ENCODE results near the gene GALNTL6. TPM values are rescaled to one million over a fixed set of nuclear protein-coding genes. Genes with fewer than 3 reads are reported as not detected.

GALNTL6 gene
- total RNA-seq, 1 donor from 2014 or later, result 2.1 TPM

DNA sequence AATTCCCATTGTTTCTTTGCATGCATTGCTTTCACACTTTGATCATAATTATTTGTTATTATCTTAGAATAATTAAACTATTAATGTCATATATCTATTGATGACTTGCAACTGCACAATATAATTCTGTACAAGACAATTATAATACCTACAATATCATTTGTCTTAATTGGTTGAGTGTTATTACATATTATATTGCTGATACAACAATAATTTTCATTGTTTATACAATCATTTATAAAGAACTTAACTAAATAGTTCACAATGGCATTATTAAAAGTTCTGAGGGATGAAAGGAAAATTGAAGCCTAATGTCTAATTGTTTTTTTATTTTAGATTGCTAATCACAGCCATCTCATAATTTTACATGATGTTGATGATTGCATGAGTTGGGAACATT lies 227.6 kb downstream of the GALNTL6 start:
- no peaks in the 10 kb centered on the region for H3K27me3 ChIP-seq (ENCODE audit: control insufficient read depth in 3 of 3, insufficient read depth in 3 of 3, low read length in 3 of 3)
- no peak overlapping the region for H3K9ac ChIP-seq (ENCODE audit: low read depth in 1 of 3, low read length in 3 of 3)
- H3K9me3 ChIP-seq (ENCODE audit: control insufficient read depth in 3 of 3, low read length in 3 of 3), result no peaks in the 10 kb centered on the region
- no peaks in the 10 kb centered on the region for H3K4me1 ChIP-seq (ENCODE audit: control insufficient read depth in 3 of 3, insufficient read depth in 3 of 3, low read length in 3 of 3)
- no peaks in the 10 kb centered on the region for H3K36me3 ChIP-seq (ENCODE audit: control insufficient read depth in 3 of 3, insufficient read depth in 3 of 3, low read length in 3 of 3)
- no peak overlapping the region for H3K27ac ChIP-seq (ENCODE audit: low read depth, low read length)
- no peak overlapping the region for H3K4me3 ChIP-seq (ENCODE audit: low read length in 3 of 3)

DNA sequence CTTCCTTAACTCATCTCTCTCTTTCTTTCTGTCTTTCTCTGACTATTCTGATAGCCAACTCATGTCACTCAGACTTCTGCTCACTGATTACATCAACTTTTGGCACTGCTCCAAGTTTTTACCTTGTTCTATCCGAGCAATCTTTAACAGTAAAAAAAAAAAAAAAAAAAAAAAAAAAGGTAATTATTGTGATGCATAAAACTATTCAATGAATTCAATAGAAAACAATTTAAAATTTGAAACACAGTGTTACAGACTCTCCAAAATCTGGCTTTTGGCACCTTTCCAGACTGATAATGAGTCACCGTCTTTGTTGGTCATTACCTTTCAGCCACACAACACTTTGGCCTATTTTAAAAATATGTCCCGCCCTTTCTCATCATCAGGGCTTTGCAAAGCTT lies 229.5 kb downstream of the GALNTL6 start:
- no peaks in the 10 kb centered on the region for H3K27me3 ChIP-seq (ENCODE audit: control insufficient read depth in 3 of 3, insufficient read depth in 3 of 3, low read length in 3 of 3)

DNA sequence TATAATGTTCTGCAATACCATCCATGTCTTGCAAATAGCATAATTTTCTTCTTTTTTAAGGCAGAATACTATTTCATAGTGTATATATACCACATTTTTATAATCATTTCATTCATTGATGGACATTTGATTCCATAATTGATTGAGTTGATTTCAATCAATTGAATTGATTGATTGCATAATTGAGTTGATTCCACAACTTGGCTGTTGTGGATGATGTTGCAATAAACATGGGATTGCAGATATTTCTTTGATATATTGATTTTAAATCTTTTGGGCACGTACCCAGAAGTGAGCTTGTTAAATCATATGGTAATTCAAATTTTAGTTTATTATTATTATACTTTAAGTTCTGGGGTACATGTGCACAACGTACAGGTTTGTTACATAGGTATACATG lies 232.8 kb downstream of the GALNTL6 start:
- Histone ChIP-seq H3K4me1 (ENCODE audit: control insufficient read depth in 3 of 3, insufficient read depth in 3 of 3, low read length in 3 of 3) (no peaks in the 10 kb centered on the region), H3K9ac (ENCODE audit: low read depth in 1 of 3, low read length in 3 of 3) (no peak overlapping the region), H3K36me3 (ENCODE audit: control insufficient read depth in 3 of 3, insufficient read depth in 3 of 3, low read length in 3 of 3) (no peaks in the 10 kb centered on the region), H3K27ac (ENCODE audit: low read depth, low read length) (no peak overlapping the region), H3K9me3 (ENCODE audit: control insufficient read depth in 3 of 3, low read length in 3 of 3) (no peaks in the 10 kb centered on the region), H3K4me3 (ENCODE audit: low read length in 3 of 3) (no peak overlapping the region), H3K27me3 (ENCODE audit: control insufficient read depth in 3 of 3, insufficient read depth in 3 of 3, low read length in 3 of 3) (no peaks in the 10 kb centered on the region)

More for the DNA sequence above, 229.5 kb downstream of the GALNTL6 start:
- Histone ChIP-seq H3K4me1 (ENCODE audit: control insufficient read depth in 3 of 3, insufficient read depth in 3 of 3, low read length in 3 of 3) (no peaks in the 10 kb centered on the region), H3K9ac (ENCODE audit: low read depth in 1 of 3, low read length in 3 of 3) (no peak overlapping the region), H3K27ac (ENCODE audit: low read depth, low read length) (no peak overlapping the region), H3K4me3 (ENCODE audit: low read length in 3 of 3) (no peak overlapping the region), H3K9me3 (ENCODE audit: control insufficient read depth in 3 of 3, low read length in 3 of 3) (no peaks in the 10 kb centered on the region), H3K36me3 (ENCODE audit: control insufficient read depth in 3 of 3, insufficient read depth in 3 of 3, low read length in 3 of 3) (no peaks in the 10 kb centered on the region)

DNA sequence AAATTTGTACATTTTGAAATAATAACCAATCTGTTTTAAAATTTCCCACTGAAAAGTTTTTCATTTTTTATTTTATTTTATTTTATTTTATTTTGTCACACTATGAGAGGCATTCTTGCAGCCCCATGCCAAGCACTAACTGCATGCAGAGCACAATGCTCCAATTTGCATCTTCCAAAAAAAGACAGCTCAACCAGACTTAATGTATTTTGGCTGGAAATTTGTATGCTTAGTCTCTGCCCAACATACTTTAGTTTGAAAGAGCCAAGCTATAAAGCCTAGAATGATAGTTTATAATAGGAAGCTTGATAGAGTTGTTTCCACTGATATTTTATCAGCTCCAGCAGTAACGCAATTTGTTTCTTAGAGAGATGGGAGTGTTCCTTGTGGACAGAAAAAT lies 235.5 kb downstream of the GALNTL6 start:
- Histone ChIP-seq H3K4me3 (ENCODE audit: low read length in 3 of 3) (no peak overlapping the region), H3K36me3 (ENCODE audit: control insufficient read depth in 3 of 3, insufficient read depth in 3 of 3, low read length in 3 of 3) (no peaks in the 10 kb centered on the region), H3K27ac (ENCODE audit: low read depth, low read length) (no peak overlapping the region), H3K9me3 (ENCODE audit: control insufficient read depth in 3 of 3, low read length in 3 of 3) (peaks cover 0 to 2% (median 0%) of the 10 kb centered on the region in 3 donors), H3K9ac (ENCODE audit: low read depth in 1 of 3, low read length in 3 of 3) (no peak overlapping the region), H3K27me3 (ENCODE audit: control insufficient read depth in 3 of 3, insufficient read depth in 3 of 3, low read length in 3 of 3) (no peaks in the 10 kb centered on the region), H3K4me1 (ENCODE audit: control insufficient read depth in 3 of 3, insufficient read depth in 3 of 3, low read length in 3 of 3) (no peaks in the 10 kb centered on the region)

DNA sequence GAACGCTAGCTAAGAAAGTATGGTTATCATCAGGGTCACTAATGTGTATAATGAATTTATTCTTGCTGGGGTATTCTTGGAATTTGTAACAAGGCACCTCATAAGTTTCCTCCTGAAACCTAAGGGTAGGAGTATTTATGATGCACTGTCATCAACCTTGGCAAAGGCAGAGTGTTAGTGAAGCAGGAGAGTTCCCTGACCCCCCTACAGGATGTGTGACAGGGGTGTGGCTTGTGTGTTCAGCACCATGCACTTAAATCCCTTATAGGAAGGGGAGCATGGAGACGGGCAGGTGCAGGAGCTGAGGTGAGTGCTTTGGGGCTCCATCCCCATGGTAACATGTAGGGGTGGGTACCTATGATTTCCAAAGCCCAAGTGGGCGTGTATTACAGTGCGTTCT lies 237.7 kb downstream of the GALNTL6 start:
- Histone ChIP-seq H3K27me3 (ENCODE audit: control insufficient read depth in 3 of 3, insufficient read depth in 3 of 3, low read length in 3 of 3) (no peaks in the 10 kb centered on the region), H3K36me3 (ENCODE audit: control insufficient read depth in 3 of 3, insufficient read depth in 3 of 3, low read length in 3 of 3) (no peaks in the 10 kb centered on the region), H3K27ac (ENCODE audit: low read depth, low read length) (no peak overlapping the region)

DNA sequence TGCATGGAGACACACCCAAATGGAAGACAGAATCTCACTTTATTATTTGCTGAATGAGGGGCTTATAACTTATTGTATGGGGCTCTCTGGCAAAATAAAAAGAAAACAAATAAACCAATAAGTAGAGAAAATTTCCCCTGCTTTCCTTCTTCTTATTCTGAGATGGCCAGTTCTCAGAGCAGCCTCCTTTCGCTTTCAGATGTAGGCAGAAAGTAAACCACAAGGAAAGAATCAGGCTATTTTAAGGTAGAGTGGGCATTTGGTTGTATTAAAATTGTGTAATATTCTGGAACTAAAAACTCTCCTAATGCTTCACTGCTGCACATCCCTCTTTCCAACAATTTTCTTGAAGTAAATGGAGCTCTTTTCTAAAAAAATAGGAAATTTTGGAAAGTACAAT lies 241.8 kb downstream of the GALNTL6 start:
- Histone ChIP-seq H3K36me3 (ENCODE audit: control insufficient read depth in 3 of 3, insufficient read depth in 3 of 3, low read length in 3 of 3) (no peaks in the 10 kb centered on the region), H3K9ac (ENCODE audit: low read depth in 1 of 3, low read length in 3 of 3) (no peak overlapping the region), H3K4me3 (ENCODE audit: low read length in 3 of 3) (no peak overlapping the region), H3K4me1 (ENCODE audit: control insufficient read depth in 3 of 3, insufficient read depth in 3 of 3, low read length in 3 of 3) (no peaks in the 10 kb centered on the region), H3K27me3 (ENCODE audit: control insufficient read depth in 3 of 3, insufficient read depth in 3 of 3, low read length in 3 of 3) (no peaks in the 10 kb centered on the region), H3K9me3 (ENCODE audit: control insufficient read depth in 3 of 3, low read length in 3 of 3) (peaks cover 0 to 2% (median 0%) of the 10 kb centered on the region in 3 donors), H3K27ac (ENCODE audit: low read depth, low read length) (no peak overlapping the region)

More for the DNA sequence above, 237.7 kb downstream of the GALNTL6 start:
- H3K9me3 ChIP-seq (ENCODE audit: control insufficient read depth in 3 of 3, low read length in 3 of 3), result peaks cover 0 to 2% (median 0%) of the 10 kb centered on the region in 3 donors
- H3K4me1 ChIP-seq (ENCODE audit: control insufficient read depth in 3 of 3, insufficient read depth in 3 of 3, low read length in 3 of 3), result no peaks in the 10 kb centered on the region
- H3K4me3 ChIP-seq (ENCODE audit: low read length in 3 of 3), result no peak overlapping the region
- no peak overlapping the region for H3K9ac ChIP-seq (ENCODE audit: low read depth in 1 of 3, low read length in 3 of 3)

DNA sequence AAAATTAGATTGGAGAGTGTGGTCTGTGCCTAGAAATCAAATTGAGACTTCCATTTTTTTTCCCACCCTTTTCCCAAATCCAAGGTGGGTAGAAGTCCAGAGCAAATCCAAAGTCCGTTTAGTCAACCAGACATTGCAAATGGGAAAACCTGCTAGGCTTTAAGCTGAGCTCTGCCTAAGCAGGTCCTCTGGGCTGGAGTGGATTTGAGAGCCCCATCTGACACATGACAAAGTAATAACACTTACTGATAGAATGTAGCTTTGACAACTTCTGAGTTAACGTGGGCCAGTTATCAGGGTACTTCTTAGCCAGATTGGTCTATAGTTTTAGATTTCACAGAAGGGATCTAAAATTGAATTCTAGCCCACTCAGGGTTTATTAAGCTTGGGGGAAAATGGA lies 242.3 kb downstream of the GALNTL6 start:
- Histone ChIP-seq H3K27ac (ENCODE audit: low read depth, low read length) (no peak overlapping the region), H3K4me3 (ENCODE audit: low read length in 3 of 3) (no peak overlapping the region), H3K4me1 (ENCODE audit: control insufficient read depth in 3 of 3, insufficient read depth in 3 of 3, low read length in 3 of 3) (no peaks in the 10 kb centered on the region), H3K9me3 (ENCODE audit: control insufficient read depth in 3 of 3, low read length in 3 of 3) (peaks cover 0 to 2% (median 0%) of the 10 kb centered on the region in 3 donors), H3K9ac (ENCODE audit: low read depth in 1 of 3, low read length in 3 of 3) (no peak overlapping the region), H3K36me3 (ENCODE audit: control insufficient read depth in 3 of 3, insufficient read depth in 3 of 3, low read length in 3 of 3) (no peaks in the 10 kb centered on the region), H3K27me3 (ENCODE audit: control insufficient read depth in 3 of 3, insufficient read depth in 3 of 3, low read length in 3 of 3) (no peaks in the 10 kb centered on the region)

DNA sequence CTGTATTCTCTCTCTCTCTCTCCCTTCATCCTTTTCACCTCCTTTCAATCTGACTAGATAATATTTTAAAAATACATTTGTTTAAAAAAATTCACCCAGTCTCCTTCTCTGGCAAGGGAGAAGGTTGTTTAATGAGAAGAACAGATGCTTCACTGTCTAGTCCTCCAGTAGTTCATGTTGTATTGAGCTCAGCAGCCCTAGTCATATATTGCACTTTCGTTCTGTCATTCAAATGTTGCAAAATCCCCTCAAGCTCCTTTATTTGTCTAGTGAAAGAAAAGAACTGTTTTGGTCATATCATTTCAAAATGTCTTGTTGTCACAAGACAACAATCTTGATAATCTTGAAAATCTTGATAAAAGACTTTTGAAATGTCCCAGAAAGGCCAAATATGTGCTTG lies 248.0 kb downstream of the GALNTL6 start:
- no peaks in the 10 kb centered on the region for H3K4me1 ChIP-seq (ENCODE audit: control insufficient read depth in 3 of 3, insufficient read depth in 3 of 3, low read length in 3 of 3)
- no peak overlapping the region for H3K4me3 ChIP-seq (ENCODE audit: low read length in 3 of 3)

DNA sequence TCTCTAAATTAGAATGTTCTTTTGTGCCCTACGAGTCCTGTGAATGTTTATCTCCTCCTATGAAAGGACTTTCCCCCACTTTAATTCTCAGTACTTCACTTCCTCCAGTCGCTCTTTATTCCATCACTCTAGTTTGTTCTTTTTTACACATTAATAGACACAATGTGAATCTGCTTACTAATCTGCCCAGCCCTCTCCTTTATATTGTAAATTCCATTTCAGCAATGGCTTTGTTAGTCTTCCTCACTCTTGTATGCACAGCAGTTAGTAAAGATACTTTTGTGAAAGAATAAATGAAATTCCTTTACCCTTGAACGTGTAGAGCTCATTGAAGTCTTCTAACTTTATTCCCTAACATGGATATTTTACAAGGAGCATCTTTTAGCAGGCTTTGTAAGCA lies 255.3 kb downstream of the GALNTL6 start:
- Histone ChIP-seq H3K9ac (ENCODE audit: low read depth in 1 of 3, low read length in 3 of 3) (no peak overlapping the region), H3K9me3 (ENCODE audit: control insufficient read depth in 3 of 3, low read length in 3 of 3) (peaks cover 0 to 3% (median 0%) of the 10 kb centered on the region in 3 donors), H3K27me3 (ENCODE audit: control insufficient read depth in 3 of 3, insufficient read depth in 3 of 3, low read length in 3 of 3) (no peaks in the 10 kb centered on the region), H3K4me3 (ENCODE audit: low read length in 3 of 3) (no peak overlapping the region), H3K36me3 (ENCODE audit: control insufficient read depth in 3 of 3, insufficient read depth in 3 of 3, low read length in 3 of 3) (no peaks in the 10 kb centered on the region), H3K27ac (ENCODE audit: low read depth, low read length) (no peak overlapping the region), H3K4me1 (ENCODE audit: control insufficient read depth in 3 of 3, insufficient read depth in 3 of 3, low read length in 3 of 3) (no peaks in the 10 kb centered on the region)

More for the DNA sequence above, 248.0 kb downstream of the GALNTL6 start:
- Histone ChIP-seq H3K36me3 (ENCODE audit: control insufficient read depth in 3 of 3, insufficient read depth in 3 of 3, low read length in 3 of 3) (no peaks in the 10 kb centered on the region), H3K27ac (ENCODE audit: low read depth, low read length) (no peak overlapping the region), H3K9ac (ENCODE audit: low read depth in 1 of 3, low read length in 3 of 3) (no peak overlapping the region), H3K9me3 (ENCODE audit: control insufficient read depth in 3 of 3, low read length in 3 of 3) (no peaks in the 10 kb centered on the region), H3K27me3 (ENCODE audit: control insufficient read depth in 3 of 3, insufficient read depth in 3 of 3, low read length in 3 of 3) (no peaks in the 10 kb centered on the region)

DNA sequence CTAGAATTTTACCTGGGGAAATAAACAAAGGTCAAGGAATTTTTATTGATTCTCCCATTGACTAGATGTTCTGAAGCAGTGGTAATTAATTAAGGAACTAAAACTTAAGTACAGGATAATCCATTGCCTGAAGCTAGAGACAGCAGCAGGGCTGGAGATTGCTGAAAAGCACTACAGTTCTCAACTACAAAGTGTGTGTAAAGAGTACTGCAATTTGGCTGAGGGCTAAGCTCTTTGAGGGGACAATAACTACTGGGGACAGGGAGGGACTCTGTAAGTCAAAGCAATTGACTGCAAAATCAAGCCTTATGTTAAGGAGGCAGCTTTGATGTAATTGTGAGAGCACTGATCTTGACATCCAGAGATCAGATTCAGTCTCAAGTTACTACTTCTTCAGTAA lies 260.4 kb downstream of the GALNTL6 start:
- no peak overlapping the region for H3K4me3 ChIP-seq (ENCODE audit: low read length in 3 of 3)
- H3K9me3 ChIP-seq (ENCODE audit: control insufficient read depth in 3 of 3, low read length in 3 of 3), result peaks cover 0 to 3% (median 0%) of the 10 kb centered on the region in 3 donors
- no peaks in the 10 kb centered on the region for H3K27me3 ChIP-seq (ENCODE audit: control insufficient read depth in 3 of 3, insufficient read depth in 3 of 3, low read length in 3 of 3)
- H3K9ac ChIP-seq (ENCODE audit: low read depth in 1 of 3, low read length in 3 of 3), result no peak overlapping the region
- no peak overlapping the region for H3K27ac ChIP-seq (ENCODE audit: low read depth, low read length)
- H3K36me3 ChIP-seq (ENCODE audit: control insufficient read depth in 3 of 3, insufficient read depth in 3 of 3, low read length in 3 of 3), result no peaks in the 10 kb centered on the region
- no peaks in the 10 kb centered on the region for H3K4me1 ChIP-seq (ENCODE audit: control insufficient read depth in 3 of 3, insufficient read depth in 3 of 3, low read length in 3 of 3)

DNA sequence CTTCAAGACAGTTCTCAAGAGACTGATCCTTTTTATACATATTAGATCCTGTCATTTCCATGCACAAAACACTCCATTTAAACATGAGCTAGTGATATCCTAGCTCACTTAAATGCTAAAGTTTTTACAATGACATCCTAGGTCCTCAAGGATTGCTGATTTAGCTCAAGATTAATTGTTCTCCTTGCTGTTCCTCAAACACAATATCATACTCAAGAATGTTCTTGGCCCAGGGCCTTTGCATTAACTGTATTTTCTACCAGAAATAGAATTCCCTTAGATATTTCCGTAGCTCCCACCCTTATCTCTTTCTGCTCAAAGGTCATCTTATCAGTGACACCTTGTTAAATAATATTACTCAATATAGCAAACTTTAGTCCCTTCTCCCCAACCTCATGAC lies 270.1 kb downstream of the GALNTL6 start:
- Histone ChIP-seq H3K27me3 (ENCODE audit: control insufficient read depth in 3 of 3, insufficient read depth in 3 of 3, low read length in 3 of 3) (no peaks in the 10 kb centered on the region), H3K4me1 (ENCODE audit: control insufficient read depth in 3 of 3, insufficient read depth in 3 of 3, low read length in 3 of 3) (no peaks in the 10 kb centered on the region), H3K9ac (ENCODE audit: low read depth in 1 of 3, low read length in 3 of 3) (no peak overlapping the region), H3K27ac (ENCODE audit: low read depth, low read length) (no peak overlapping the region), H3K4me3 (ENCODE audit: low read length in 3 of 3) (no peak overlapping the region), H3K9me3 (ENCODE audit: control insufficient read depth in 3 of 3, low read length in 3 of 3) (no peaks in the 10 kb centered on the region), H3K36me3 (ENCODE audit: control insufficient read depth in 3 of 3, insufficient read depth in 3 of 3, low read length in 3 of 3) (no peaks in the 10 kb centered on the region)

Measured in skeletal muscle tissue (tissue), 4 donors.